Lower leg skin (tissue), 4 donors: ENCODE measurements around the gene PLA2G4E. TPM values are rescaled to one million over a fixed set of nuclear protein-coding genes. Genes with fewer than 3 reads are reported as not detected.
A peak's percentile ranks its signal among the peaks of the same experiment; 100 is the strongest.

Experiments used
- DNase-seq, 2 donors: peaks; one replicate each; pipeline ENCODE4 v3.0.0-alpha.2; 2019; ENCODE audit warnings: low spot score in 2 of 2
- H3K4me3 ChIP-seq: fragments of 200-600 bp; sonication (generic); 2 replicates; pipeline ENCODE4 v1.5.1; 2017; ENCODE audit warnings: mild to moderate bottlenecking, low read depth; ENCODE audit not compliant: poor library complexity, severe bottlenecking
- CTCF ChIP-seq, 3 donors: fragments of 450-650 bp; IDR thresholded peaks; one replicate each; pipeline ENCODE4 v1.5.1; 2016; ENCODE audit warnings: antibody characterized with exemption in 3 of 3, mild to moderate bottlenecking in 3 of 3, moderate library complexity in 2 of 3
- POLR2A ChIP-seq, 2 donors: fragments of 450-650 bp; IDR thresholded peaks; one replicate each; pipeline ENCODE4 v1.6.1; 2016 to 2017; ENCODE audit warnings: antibody characterized with exemption in 2 of 2, mild to moderate bottlenecking in 1 of 2, moderate library complexity in 1 of 2
- WGBS, 2 donors: methylation state at CpG; one replicate each; pipeline ENCODE4 v1.1.5; 2018; 5-methylcytosine and 5-hydroxymethylcytosine counted together
- intact Hi-C: fragments of 100-400 bp; cut with DNase I; formaldehyde crosslinking; loops from one replicate; pipeline ENCODE4 v1.15.0; 2023; ENCODE audit warnings: low total_unique reads
- total RNA-seq, 4 donors: library from RNA; depleted of rRNA; stranded (reverse); fragments of >200 nt; gene quantifications; one replicate each; pipeline ENCODE4 v1.1.0, GENCODE V29; 2016

The PLA2G4E gene
- total RNA-seq, 4 donors from 2014 or later, result 49.8 to 67.2 (median 51.5) TPM

- TF ChIP-seq CTCF (IDR thresholded peaks at IDR 0.05) (no peak), POLR2A (IDR thresholded peaks at IDR 0.05) (no peak)
- DNase-seq, result peak in 1 of 2 donors; percentile 75
Measured at GRCh38 chr15:41945221-41945620, 75.6 kb downstream of the PLA2G4E start.

GRCh38 chr15:41944313-41944940 lies 76.4 kb downstream of the PLA2G4E start:
- DNase-seq, result peak in 1 of 2 donors; percentile 90
- intact Hi-C loops, result no loop called here
- H3K4me3 ChIP-seq, result no peak overlapping the region
- no peak for TF ChIP-seq CTCF (IDR thresholded peaks at IDR 0.05)
- TF ChIP-seq POLR2A (IDR thresholded peaks at IDR 0.05), result no peak
- WGBS, 2 donors, result 48 to 63% methylated on average over 8 of the region's 8 CpGs

More at GRCh38 chr15:41945221-41945620, 75.6 kb downstream of the PLA2G4E start:
- 90 to 95% methylated on average over 6 of the region's 6 CpGs for WGBS, 2 donors
- H3K4me3 ChIP-seq, result no peak overlapping the region
- intact Hi-C loops, result no loop called here

- DNase-seq, result peak in 1 of 2 donors; percentile 68
- H3K4me3 ChIP-seq, result no peak overlapping the region
- intact Hi-C loops, result no loop called here
- WGBS, 2 donors, result 77 to 90% methylated on average over 6 of the region's 6 CpGs
- TF ChIP-seq POLR2A (IDR thresholded peaks at IDR 0.05), result no peak
Measured at GRCh38 chr15:41943543-41944312, 77.1 kb downstream of the PLA2G4E start.

- TF ChIP-seq CTCF (IDR thresholded peaks at IDR 0.05) (no peak), POLR2A (IDR thresholded peaks at IDR 0.05) (no peak)
Measured at GRCh38 chr15:41942886-41943285, 78.0 kb downstream of the PLA2G4E start.

GRCh38 chr15:41941644-41942415 lies 79.0 kb downstream of the PLA2G4E start:
- no peak for TF ChIP-seq CTCF (IDR thresholded peaks at IDR 0.05)
- no peak for TF ChIP-seq POLR2A (IDR thresholded peaks at IDR 0.05)
- peak in 1 of 2 donors; percentile 80 for DNase-seq
- 90 to 91% methylated on average over 22 of the region's 22 CpGs for WGBS, 2 donors
- H3K4me3 ChIP-seq, result no peak overlapping the region
- intact Hi-C loops, result no loop called here

More at GRCh38 chr15:41942886-41943285, 78.0 kb downstream of the PLA2G4E start:
- no peak overlapping the region for H3K4me3 ChIP-seq
- peak in 1 of 2 donors; percentile 46 for DNase-seq
- 80 to 88% methylated on average over 7 of the region's 7 CpGs for WGBS, 2 donors
- intact Hi-C loops, result no loop called here

GRCh38 chr15:41940441-41940857 lies 80.4 kb downstream of the PLA2G4E start:
- no peak for TF ChIP-seq POLR2A (IDR thresholded peaks at IDR 0.05)
- no peak for TF ChIP-seq CTCF (IDR thresholded peaks at IDR 0.05)
- DNase-seq, result peak in 1 of 2 donors; percentile 82
- intact Hi-C loops, result no loop called here
- 65 to 76% methylated on average over 13 of the region's 13 CpGs for WGBS, 2 donors
- no peak overlapping the region for H3K4me3 ChIP-seq
